Prostate gland (tissue), 2 donors: ENCODE measurements around the gene PKM. TPM values are rescaled to one million over a fixed set of nuclear protein-coding genes. Genes with fewer than 3 reads are reported as not detected.
"Not testable (repeated sequence)": the region's sequence is repeated elsewhere in the genome, so short reads cannot be mapped to it uniquely, and the experiment has no call there.

Experiments used
- DNase-seq: peaks from one replicate; pipeline ENCODE4 v3.0.0-alpha.2; 2019; ENCODE audit warnings: low spot score
- H3K27ac ChIP-seq, 2 donors: fragments of 200-600 bp; sonication (generic); 2 replicates each; pipeline ENCODE4 v1.5.1; 2017 to 2019
- H3K27me3 ChIP-seq: fragments of 200-600 bp; sonication (generic); replicated peaks from 2 replicates; pipeline ENCODE4 v1.5.1; 2019; ENCODE audit not compliant: insufficient read depth
- H3K36me3 ChIP-seq, 2 donors: fragments of 200-600 bp; sonication (generic); 1 replicate in 1 of 2; 2 replicates in 1 of 2; pipeline versions ENCODE4 v1.5.1 to v1.8.1; 2017 to 2019
- H3K4me1 ChIP-seq: fragments of 200-600 bp; sonication (generic); replicated peaks from 2 replicates; pipeline ENCODE4 v1.5.1; 2019
- H3K4me3 ChIP-seq, 2 donors: fragments of 200-600 bp; sonication (generic); 2 replicates each; pipeline ENCODE4 v1.5.1; 2017 to 2019
- H3K9me3 ChIP-seq: fragments of 200-600 bp; sonication (generic); 2 replicates; pipeline ENCODE4 v1.5.1; 2017
- POLR2A ChIP-seq: fragments of 450-650 bp; IDR thresholded peaks from one replicate; pipeline ENCODE4 v1.6.1; 2016; ENCODE audit warnings: antibody characterized with exemption, mild to moderate bottlenecking
- POLR2AphosphoS5 ChIP-seq: sonication (generic); formaldehyde crosslinking; IDR thresholded peaks from one replicate; pipeline ENCODE4 v1.6.1; 2017; ENCODE audit warnings: antibody characterized with exemption
- WGBS: methylation state at CpG from one replicate; pipeline ENCODE4 v1.1.5; 2018; 5-methylcytosine and 5-hydroxymethylcytosine counted together
- intact Hi-C: fragments of 100-400 bp; cut with DNase I; formaldehyde crosslinking; loops from one replicate; pipeline ENCODE4 v1.14.2; 2022
- total RNA-seq, 2 donors: library from RNA; depleted of rRNA; stranded (reverse); fragments of >200 nt; gene quantifications; one replicate each; pipeline ENCODE4 v1.1.0, GENCODE V29; 2016
- TF ChIP-seq, protein P1 (sequence below), 4 experiments: fragments of 200-600 bp in 2 of 4; fragments of 450-650 bp in 2 of 4; sonication (generic) in 2 of 4; IDR thresholded peaks; 1 replicate in 3 of 4; 2 replicates in 1 of 4; pipeline ENCODE4 v1.5.1; 2016 to 2019; ENCODE audit warnings: antibody characterized with exemption in 4 of 4, mild to moderate bottlenecking in 2 of 4, moderate library complexity in 2 of 4

PKM gene
- total RNA-seq, result 100 to 1,000 TPM; 470 to 513 TPM

DNA sequence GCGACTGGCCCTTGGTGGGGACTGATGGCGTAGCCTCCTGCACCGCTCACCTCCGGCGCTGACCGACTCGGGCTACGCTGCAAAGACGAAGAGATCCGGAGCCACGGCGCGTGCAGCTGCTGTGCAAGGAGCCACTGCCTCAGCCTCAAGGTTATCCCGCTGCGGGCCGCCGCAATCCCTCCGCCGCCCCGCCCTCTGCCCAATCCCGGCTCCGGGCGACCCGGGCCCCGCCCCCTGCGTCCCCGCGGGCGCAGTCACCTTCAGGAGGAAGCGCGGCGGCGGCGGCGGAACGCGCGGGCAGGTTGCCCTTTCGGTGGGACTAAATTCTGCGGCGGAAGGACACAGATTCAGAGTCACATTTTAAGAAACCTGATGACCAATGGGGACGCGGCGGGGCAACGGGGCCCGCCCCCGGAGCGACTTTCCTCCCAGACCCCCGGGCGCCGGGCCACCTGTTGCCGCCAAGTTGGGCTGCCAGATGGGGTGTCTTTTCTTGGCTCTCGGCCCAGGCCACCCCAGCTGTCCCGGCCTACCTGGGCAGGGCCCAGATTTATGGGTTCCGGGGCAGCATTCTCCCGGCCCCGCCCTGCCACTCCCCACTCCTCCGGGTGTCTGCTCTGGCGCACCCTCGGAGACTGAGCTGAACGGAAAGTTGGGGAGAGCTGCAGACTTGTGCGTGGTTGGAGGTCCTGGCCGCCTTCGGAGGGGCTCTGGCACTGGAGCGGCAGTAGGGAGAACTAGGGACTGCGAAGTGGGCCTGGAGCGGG lies at the start of gene PKM:
Gene PKM (minus strand): TSS at position 125 of the 767 bp plus-strand sequence. CDS start 12,093 bp downstream, outside the sequence.
- H3K9me3 ChIP-seq, result no peaks in the 10 kb centered on the region
- under 1% methylated on average over 60 of the region's 67 CpGs for WGBS
- peak; percentile 97 for DNase-seq
- intact Hi-C loops, result loop anchor here (5.0 kb wide), 2 partner anchors 34 to 41 kb away; partner anchors contain the start of genes GRAMD2A and PARP6
- peak within 1 kb of the TSS; percentile 74 to 95 for H3K4me3 ChIP-seq
- peaks cover 23% of the 10 kb centered on the region for H3K4me1 ChIP-seq
- peak within 1 kb of the TSS; percentile 96 to 98 for H3K27ac ChIP-seq
- TF ChIP-seq POLR2AphosphoS5 (peak; percentile 87), POLR2A (peak; percentile 96)
- TF ChIP-seq, protein P1, sequence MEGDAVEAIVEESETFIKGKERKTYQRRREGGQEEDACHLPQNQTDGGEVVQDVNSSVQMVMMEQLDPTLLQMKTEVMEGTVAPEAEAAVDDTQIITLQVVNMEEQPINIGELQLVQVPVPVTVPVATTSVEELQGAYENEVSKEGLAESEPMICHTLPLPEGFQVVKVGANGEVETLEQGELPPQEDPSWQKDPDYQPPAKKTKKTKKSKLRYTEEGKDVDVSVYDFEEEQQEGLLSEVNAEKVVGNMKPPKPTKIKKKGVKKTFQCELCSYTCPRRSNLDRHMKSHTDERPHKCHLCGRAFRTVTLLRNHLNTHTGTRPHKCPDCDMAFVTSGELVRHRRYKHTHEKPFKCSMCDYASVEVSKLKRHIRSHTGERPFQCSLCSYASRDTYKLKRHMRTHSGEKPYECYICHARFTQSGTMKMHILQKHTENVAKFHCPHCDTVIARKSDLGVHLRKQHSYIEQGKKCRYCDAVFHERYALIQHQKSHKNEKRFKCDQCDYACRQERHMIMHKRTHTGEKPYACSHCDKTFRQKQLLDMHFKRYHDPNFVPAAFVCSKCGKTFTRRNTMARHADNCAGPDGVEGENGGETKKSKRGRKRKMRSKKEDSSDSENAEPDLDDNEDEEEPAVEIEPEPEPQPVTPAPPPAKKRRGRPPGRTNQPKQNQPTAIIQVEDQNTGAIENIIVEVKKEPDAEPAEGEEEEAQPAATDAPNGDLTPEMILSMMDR (IDR thresholded peaks at IDR 0.05), result peak in 1 of 4 experiments; percentile 16
- no peaks in the 10 kb centered on the region for H3K27me3 ChIP-seq
- H3K36me3 ChIP-seq, result no peaks in the 10 kb centered on the region

DNA sequence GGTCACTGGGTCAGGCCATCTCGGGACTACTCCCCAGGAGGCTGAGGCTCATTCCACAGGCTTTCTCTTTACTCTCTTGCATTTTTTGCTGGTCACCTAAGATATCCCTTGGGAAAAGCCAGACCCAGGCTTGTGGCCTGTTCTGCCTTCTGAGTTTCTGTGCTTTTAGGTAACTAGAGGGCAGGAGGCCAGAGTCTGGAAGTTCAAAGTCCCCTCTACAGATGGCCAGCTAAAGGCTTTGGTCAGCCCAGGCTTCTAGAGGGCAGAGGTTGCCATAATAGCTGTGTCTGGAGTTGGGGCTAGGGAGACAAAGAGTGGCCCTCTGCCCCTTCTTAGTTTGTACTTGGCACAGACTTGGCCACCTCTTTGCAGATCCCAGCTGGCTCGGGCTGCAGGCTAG lies 49.8 kb upstream of the PKM start:
- Histone ChIP-seq H3K9me3 (no peaks in the 10 kb centered on the region), H3K36me3 (no peaks in the 10 kb centered on the region), H3K4me1 (no peaks in the 10 kb centered on the region), H3K4me3 (no peak overlapping the region), H3K27me3 (no peaks in the 10 kb centered on the region), H3K27ac (no peak overlapping the region)
- intact Hi-C loops, result no loop called here
- no peak for DNase-seq
- no peak for TF ChIP-seq POLR2A
- 80% methylated on average over 2 of the region's 2 CpGs for WGBS

DNA sequence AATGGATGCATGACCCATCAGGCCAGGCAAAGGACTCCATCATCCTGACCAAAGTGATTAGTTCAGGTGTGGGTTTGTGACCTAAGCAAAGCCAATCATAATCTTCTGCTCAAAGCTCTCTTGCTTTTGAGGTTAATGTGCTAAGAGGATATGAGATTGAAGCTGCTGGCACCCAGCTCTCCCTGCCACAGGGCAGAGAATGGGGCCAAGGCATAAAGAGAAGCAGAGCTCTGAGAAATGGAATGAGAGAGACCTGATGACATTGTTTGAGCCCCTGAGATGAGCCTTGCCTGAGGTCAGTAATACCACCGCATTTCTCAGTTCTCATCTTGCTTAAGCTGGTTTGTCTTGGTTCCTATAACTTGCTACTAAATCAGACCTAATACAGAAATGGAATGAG lies 47.7 kb upstream of the PKM start:
- TF ChIP-seq POLR2A, result no peak
- TF ChIP-seq, protein P1 (IDR thresholded peaks at IDR 0.05), result no peak
- TF ChIP-seq POLR2AphosphoS5, result no peak
- no peaks in the 10 kb centered on the region for H3K27me3 ChIP-seq
- no peaks in the 10 kb centered on the region for H3K36me3 ChIP-seq
- H3K9me3 ChIP-seq, result no peaks in the 10 kb centered on the region
- H3K4me3 ChIP-seq, result no peak overlapping the region
- 78% methylated on average over 1 of the region's 1 CpG for WGBS
- H3K27ac ChIP-seq, result no peak overlapping the region
- DNase-seq, result no peak
- intact Hi-C loops, result no loop called here
- no peaks in the 10 kb centered on the region for H3K4me1 ChIP-seq

DNA sequence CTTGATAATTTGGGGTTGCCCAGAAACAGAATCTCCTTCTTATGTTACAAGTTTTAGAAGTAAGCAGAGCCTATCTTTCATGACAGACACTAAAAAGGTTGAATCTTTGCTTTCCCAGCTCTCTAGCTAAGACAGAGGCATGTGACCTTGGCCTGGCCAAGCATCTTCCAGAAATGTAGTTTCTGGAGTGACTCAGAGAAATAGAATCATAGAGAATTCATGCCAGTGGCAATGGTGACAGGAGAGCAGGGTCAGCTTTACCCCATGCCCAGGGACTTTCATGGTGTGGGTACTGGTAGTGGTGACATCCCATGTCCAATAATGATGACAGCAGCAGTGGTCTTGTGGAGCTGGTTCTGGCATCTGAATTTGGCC lies 45.3 kb upstream of the PKM start:
- Histone ChIP-seq H3K4me1 (no peaks in the 10 kb centered on the region), H3K27me3 (no peaks in the 10 kb centered on the region), H3K9me3 (no peaks in the 10 kb centered on the region), H3K36me3 (no peaks in the 10 kb centered on the region), H3K27ac (no peak overlapping the region), H3K4me3 (no peak overlapping the region)
- TF ChIP-seq, protein P1 (IDR thresholded peaks at IDR 0.05), result no peak
- TF ChIP-seq POLR2AphosphoS5 (no peak), POLR2A (no peak)
- DNase-seq, result no peak
- intact Hi-C loops, result no loop called here

DNA sequence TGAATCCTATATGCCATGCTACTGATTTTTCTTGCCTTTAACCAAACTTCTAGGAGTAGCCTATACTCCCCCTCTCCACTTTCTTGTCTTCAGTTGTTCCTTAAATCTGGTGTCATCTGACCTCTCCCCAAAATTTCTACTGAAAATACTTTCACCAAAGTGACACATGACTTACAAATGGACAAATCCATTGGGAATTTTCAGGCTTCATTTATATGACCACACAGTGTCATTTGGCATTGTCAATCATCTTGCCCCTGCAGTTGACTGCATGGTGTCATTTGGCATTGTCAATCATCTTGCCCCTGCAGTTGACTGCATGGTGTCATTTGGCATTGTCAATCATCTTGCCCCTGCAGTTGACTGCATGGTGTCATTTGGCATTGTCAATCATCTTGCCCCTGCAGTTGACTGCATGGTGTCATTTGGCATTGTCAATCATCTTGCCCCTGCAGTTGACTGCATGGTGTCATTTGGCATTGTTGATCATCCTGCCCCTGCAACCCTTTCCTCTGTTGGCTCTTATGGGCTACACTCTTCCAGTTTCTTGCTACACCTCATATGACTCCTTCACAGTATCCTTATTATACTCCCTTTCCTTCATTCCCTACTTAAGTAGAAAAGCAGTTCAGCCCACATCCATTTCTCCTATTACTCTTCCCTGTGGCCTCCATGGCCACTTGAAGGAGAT lies 44.8 kb upstream of the PKM start:
- DNase-seq, H3K27ac ChIP-seq, H3K27me3 ChIP-seq, H3K4me1 ChIP-seq, H3K4me3 ChIP-seq, intact Hi-C loops, H3K9me3 ChIP-seq, H3K36me3 ChIP-seq: not testable (repeated sequence)
